AG10803 (cell line): Measurements from ENCODE around the gene NOL4L.

Source experiments
- DNase-seq: peaks from one replicate; pipeline ENCODE4 v3.0.0; 2010; ENCODE audit warnings: low read depth
- H3K4me3 ChIP-seq: 2 replicates; pipeline ENCODE4 v1.5.1; 2011; ENCODE audit warnings: mild to moderate bottlenecking, low read length, control low read depth
- CTCF ChIP-seq: conservative IDR thresholded peaks from 2 replicates; pipeline ENCODE4 v1.5.1; 2011; ENCODE audit warnings: mild to moderate bottlenecking, low read length, control low read depth, inconsistent platforms

The NOL4L gene

GRCh38 chr20:32526541-32526940 lies 58.6 kb downstream of the NOL4L start:
- no peak for TF ChIP-seq CTCF
- H3K4me3 ChIP-seq, result no peak overlapping the region
- DNase-seq, result no peak

- DNase-seq, result no peak
- no peak overlapping the region for H3K4me3 ChIP-seq
- no peak for TF ChIP-seq CTCF
Measured at GRCh38 chr20:32526125-32526524, 59.0 kb downstream of the NOL4L start.

- no peak for TF ChIP-seq CTCF
- DNase-seq, result no peak
Measured at GRCh38 chr20:32524829-32525501, 60.2 kb downstream of the NOL4L start.

GRCh38 chr20:32523613-32524213 lies 61.4 kb downstream of the NOL4L start:
- no peak overlapping the region for H3K4me3 ChIP-seq
- TF ChIP-seq CTCF, result no peak
- no peak for DNase-seq

More at GRCh38 chr20:32524829-32525501, 60.2 kb downstream of the NOL4L start:
- H3K4me3 ChIP-seq, result no peak overlapping the region

- DNase-seq, result peak; percentile 21
- TF ChIP-seq CTCF, result no peak
- H3K4me3 ChIP-seq, result no peak overlapping the region
Measured at GRCh38 chr20:32522776-32523612, 62.1 kb downstream of the NOL4L start.

GRCh38 chr20:32522526-32522775 lies 62.7 kb downstream of the NOL4L start:
- DNase-seq, result no peak
- no peak for TF ChIP-seq CTCF
- no peak overlapping the region for H3K4me3 ChIP-seq
